Ovary (tissue), 3 donors: Measurements from ENCODE around the gene GSTT2.
"Not testable (repeated sequence)": the region's sequence is repeated elsewhere in the genome, so short reads cannot be mapped to it uniquely, and the experiment has no call there.

ENCODE experiments used
- POLR2A ChIP-seq: fragments of 450-650 bp; IDR thresholded peaks from one replicate; pipeline ENCODE4 v1.6.1; 2017; ENCODE audit warnings: antibody characterized with exemption, mild to moderate bottlenecking, moderate library complexity
- TF ChIP-seq, protein P1 (sequence below), 3 donors: fragments of 450-650 bp in 2 of 3; fragments of 200-600 bp in 1 of 3; IDR thresholded peaks; one replicate each; pipeline versions ENCODE4 v1.5.1 to v1.8.0; 2016 to 2022; ENCODE audit warnings: antibody characterized with exemption in 3 of 3, mild to moderate bottlenecking in 1 of 3
- donor health status: DM: no; HTN: no; CAD: no.

DNA sequence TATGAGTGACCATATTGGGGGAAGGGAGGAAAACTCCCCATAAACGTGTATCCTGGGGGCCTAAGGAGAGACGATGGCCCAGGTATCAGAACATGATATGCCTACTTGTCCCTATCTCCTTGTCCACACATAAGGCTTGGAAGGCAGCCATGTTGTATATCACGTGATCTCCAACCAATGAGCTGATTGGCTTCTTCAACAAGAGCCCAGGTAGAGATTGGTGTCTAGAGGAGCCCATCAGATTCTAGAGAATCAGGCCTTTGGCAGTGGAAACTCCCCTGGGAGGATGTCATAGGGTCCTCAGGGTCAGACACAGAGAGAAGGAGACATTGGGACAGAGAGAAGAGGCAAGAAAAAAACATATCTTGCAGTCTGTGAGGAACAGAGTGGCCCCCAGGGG, 32.5 kb upstream of the GSTT2 start:
- TF ChIP-seq, protein P1, sequence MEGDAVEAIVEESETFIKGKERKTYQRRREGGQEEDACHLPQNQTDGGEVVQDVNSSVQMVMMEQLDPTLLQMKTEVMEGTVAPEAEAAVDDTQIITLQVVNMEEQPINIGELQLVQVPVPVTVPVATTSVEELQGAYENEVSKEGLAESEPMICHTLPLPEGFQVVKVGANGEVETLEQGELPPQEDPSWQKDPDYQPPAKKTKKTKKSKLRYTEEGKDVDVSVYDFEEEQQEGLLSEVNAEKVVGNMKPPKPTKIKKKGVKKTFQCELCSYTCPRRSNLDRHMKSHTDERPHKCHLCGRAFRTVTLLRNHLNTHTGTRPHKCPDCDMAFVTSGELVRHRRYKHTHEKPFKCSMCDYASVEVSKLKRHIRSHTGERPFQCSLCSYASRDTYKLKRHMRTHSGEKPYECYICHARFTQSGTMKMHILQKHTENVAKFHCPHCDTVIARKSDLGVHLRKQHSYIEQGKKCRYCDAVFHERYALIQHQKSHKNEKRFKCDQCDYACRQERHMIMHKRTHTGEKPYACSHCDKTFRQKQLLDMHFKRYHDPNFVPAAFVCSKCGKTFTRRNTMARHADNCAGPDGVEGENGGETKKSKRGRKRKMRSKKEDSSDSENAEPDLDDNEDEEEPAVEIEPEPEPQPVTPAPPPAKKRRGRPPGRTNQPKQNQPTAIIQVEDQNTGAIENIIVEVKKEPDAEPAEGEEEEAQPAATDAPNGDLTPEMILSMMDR (IDR thresholded peaks at IDR 0.05), result not testable (repeated sequence)
- not testable (repeated sequence) for TF ChIP-seq POLR2A
